ENCODE measurements around the gene PI4K2A. TPM values are rescaled to one million over a fixed set of nuclear protein-coding genes. Genes with fewer than 3 reads are reported as not detected.

The PI4K2A gene
- total RNA-seq, 2 experiments from 2014 or later: 8.4 to 8.5 TPM

GRCh38 chr10:97601268-97602215, 38.9 kb upstream of the PI4K2A start:
- Mint-ChIP-seq H3K4me1 (ENCODE audit: low read depth) (no peaks in the 10 kb centered on the region), H3K27ac (no peak overlapping the region), H3K9me3 (no peaks in the 10 kb centered on the region), H3K27me3 (peaks cover 2% of the 10 kb centered on the region), H3K4me3 (no peak overlapping the region), H3K36me3 (ENCODE audit: low read depth) (no peaks in the 10 kb centered on the region)
- ATAC-seq (no peak), DNase-seq (no peak)
- ChIA-PET POLR2A (no interaction called here), CTCF (no interaction called here)
- no peak for TF ChIP-seq CTCF (IDR thresholded peaks at IDR 0.05)
- intact Hi-C loops (cut with micrococcal nuclease): no loop called here

GRCh38 chr10:97607095-97607636, 33.3 kb upstream of the PI4K2A start:
- Mint-ChIP-seq H3K4me1 (ENCODE audit: low read depth) (no peaks in the 10 kb centered on the region), H3K9me3 (no peaks in the 10 kb centered on the region), H3K27ac (no peak overlapping the region), H3K4me3 (no peak overlapping the region), H3K27me3 (peaks cover 2% of the 10 kb centered on the region), H3K36me3 (ENCODE audit: low read depth) (no peaks in the 10 kb centered on the region)
- ATAC-seq (no peak), DNase-seq (no peak)
- intact Hi-C loops (cut with micrococcal nuclease): no loop called here
- CTCF ChIA-PET: interaction anchor here (1.2 to 2.0 kb wide), 3 partner anchors 35 to 94 kb away, joined by 3 to 7 read pairs (median 5); partner anchors contain the start of gene ANKRD2
- POLR2A ChIA-PET: no interaction called here
- TF ChIP-seq CTCF (IDR thresholded peaks at IDR 0.05): no peak

- Mint-ChIP-seq H3K27ac (no peak overlapping the region), H3K4me1 (ENCODE audit: low read depth) (no peaks in the 10 kb centered on the region), H3K9me3 (no peaks in the 10 kb centered on the region), H3K4me3 (no peak overlapping the region), H3K27me3 (peaks cover 2% of the 10 kb centered on the region), H3K36me3 (ENCODE audit: low read depth) (no peaks in the 10 kb centered on the region)
- TF ChIP-seq CTCF (IDR thresholded peaks at IDR 0.05): no peak
- intact Hi-C loops (cut with micrococcal nuclease): no loop called here
- ATAC-seq (no peak), DNase-seq (no peak)
- ChIA-PET CTCF (interaction anchor here (1.1 to 2.2 kb wide), 2 partner anchors 11 to 37 kb away, joined by 3 to 6 read pairs; partner anchors contain the start of gene ANKRD2), POLR2A (no interaction called here)
These were observed 31.4 kb upstream of the PI4K2A start for GRCh38 chr10:97608991-97609561.

- DNase-seq (no peak), ATAC-seq (no peak)
- ChIA-PET POLR2A (interaction anchor here (0.9 kb wide), 1 partner anchor 12 kb away, joined by 3 read pairs; no protein-coding TSS in a partner anchor), CTCF (interaction anchor here (1.6 to 1.9 kb wide), 2 partner anchors 11 to 40 kb away, joined by 9 to 16 read pairs; partner anchors contain the start of gene ANKRD2)
- Mint-ChIP-seq H3K4me1 (ENCODE audit: low read depth) (no peaks in the 10 kb centered on the region), H3K9me3 (no peaks in the 10 kb centered on the region), H3K36me3 (ENCODE audit: low read depth) (no peaks in the 10 kb centered on the region), H3K27ac (no peak overlapping the region), H3K27me3 (no peaks in the 10 kb centered on the region), H3K4me3 (no peak overlapping the region)
- TF ChIP-seq CTCF (IDR thresholded peaks at IDR 0.05): no peak
- intact Hi-C loops (cut with micrococcal nuclease): no loop called here
These were observed 29.0 kb upstream of the PI4K2A start for GRCh38 chr10:97611473-97611872.
